ENCODE measurements around the gene CD86.
"Not testable (repeated sequence)": the region's sequence is repeated elsewhere in the genome, so short reads cannot be mapped to it uniquely, and the experiment has no call there.

CD86 gene

DNA sequence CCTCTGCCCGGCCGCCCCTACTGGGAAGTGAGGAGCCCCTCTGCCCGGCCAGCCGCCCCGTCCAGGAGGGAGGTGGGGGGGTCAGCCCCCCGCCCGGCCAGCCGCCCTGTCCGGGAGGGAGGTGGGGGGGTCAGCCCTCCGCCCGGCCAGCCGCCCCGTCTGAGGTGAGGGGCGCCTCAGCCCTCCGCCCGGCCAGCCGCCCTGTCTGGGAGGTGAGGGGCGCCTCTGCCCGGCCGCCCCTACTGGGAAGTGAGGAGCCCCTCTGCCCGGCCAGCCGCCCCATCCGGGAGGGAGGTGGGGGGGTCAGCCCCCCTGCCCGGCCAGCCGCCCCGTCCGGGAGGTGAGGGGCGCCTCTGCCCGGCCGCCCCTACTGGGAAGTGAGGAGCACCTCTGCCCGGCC is 109.8 kb downstream of the CD86 start:
- not testable (repeated sequence) for DNase-seq (ENCODE audit: low spot score)

DNA sequence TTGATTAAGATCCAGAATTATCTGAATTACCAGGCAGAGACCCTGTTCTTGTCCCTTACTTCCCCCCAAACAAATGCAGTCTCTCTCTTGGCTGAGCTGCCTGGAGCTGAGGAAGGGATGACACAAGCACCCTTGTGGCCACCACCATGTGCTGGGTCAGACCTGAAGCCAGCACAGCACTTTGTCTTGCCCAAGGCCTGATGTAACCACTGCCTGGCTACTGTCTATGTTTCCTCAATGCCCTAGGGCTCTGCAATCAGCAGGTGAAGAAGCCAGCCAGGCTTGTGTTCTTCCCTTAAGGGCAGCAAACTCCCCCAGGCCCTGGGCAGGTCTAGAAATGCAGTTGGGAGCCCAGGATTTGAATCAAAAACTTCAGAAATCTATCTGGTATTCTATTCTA is 112.5 kb downstream of the CD86 start:
- no peak for DNase-seq (ENCODE audit: low spot score)

DNA sequence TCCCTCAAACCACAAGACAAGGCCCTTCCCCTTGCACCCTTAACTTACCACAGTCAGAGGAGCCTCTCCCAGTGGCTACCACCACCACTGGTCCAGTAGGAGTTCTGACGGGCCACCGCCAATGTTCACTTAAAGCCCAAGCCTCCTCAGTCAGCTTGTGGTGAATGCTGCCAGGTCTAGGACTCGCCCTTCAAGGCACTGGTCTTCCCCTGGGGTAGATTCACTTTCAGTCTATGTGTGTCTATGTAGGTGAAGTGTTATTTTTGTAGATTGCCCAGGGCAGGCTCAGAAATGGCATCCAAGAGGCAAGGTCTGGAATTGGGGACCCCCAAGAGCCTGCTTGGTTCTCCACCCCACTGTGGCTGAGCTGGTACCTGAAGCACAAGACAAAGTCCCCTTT is 112.9 kb downstream of the CD86 start:
- DNase-seq (ENCODE audit: low spot score) = no peak

- no peak for DNase-seq (ENCODE audit: low spot score)
Measured at GRCh38 chr3:122169911-122170310, 114.7 kb downstream of the CD86 start.
